ENCODE measurements around the gene TRIM5.
A peak's percentile ranks its signal among the peaks of the same experiment; 100 is the strongest.
"Not testable (repeated sequence)": the region's sequence is repeated elsewhere in the genome, so short reads cannot be mapped to it uniquely, and the experiment has no call there.

The TRIM5 gene

GRCh38 chr11:5684646-5685362, at the start of gene TRIM5:
Gene TRIM5, minus strand, starts transcription at chr11:5685074. Its CDS starts 4,897 bp downstream, at chr11:5680177.
- peak; percentile 85 for FAIRE-seq

GRCh38 chr11:5727691-5728090, 42.8 kb upstream of the TRIM5 start:
- DNase-seq (ENCODE audit: extremely low spot score, insufficient read length, low read depth), result no peak
- FAIRE-seq, result no peak

More at GRCh38 chr11:5684646-5685362, at the start of gene TRIM5:
- peak; percentile 70 for DNase-seq (ENCODE audit: extremely low spot score, insufficient read length, low read depth)

GRCh38 chr11:5726351-5726750, 41.5 kb upstream of the TRIM5 start:
- FAIRE-seq (no peak), DNase-seq (ENCODE audit: extremely low spot score, insufficient read length, low read depth) (no peak)

- FAIRE-seq, result no peak
- DNase-seq (ENCODE audit: extremely low spot score, insufficient read length, low read depth), result no peak
Measured at GRCh38 chr11:5722622-5723021, 37.7 kb upstream of the TRIM5 start.

- FAIRE-seq (no peak), DNase-seq (ENCODE audit: extremely low spot score, insufficient read length, low read depth) (no peak)
Measured at GRCh38 chr11:5719703-5720495, 35.0 kb upstream of the TRIM5 start.

GRCh38 chr11:5716518-5716917, 31.6 kb upstream of the TRIM5 start:
- FAIRE-seq; DNase-seq (ENCODE audit: extremely low spot score, insufficient read length, low read depth): not testable (repeated sequence)

- DNase-seq (ENCODE audit: extremely low spot score, insufficient read length, low read depth), result no peak
- FAIRE-seq, result no peak
Measured at GRCh38 chr11:5713695-5714094, 28.8 kb upstream of the TRIM5 start.

GRCh38 chr11:5712507-5712906, 27.6 kb upstream of the TRIM5 start:
- FAIRE-seq (no peak), DNase-seq (ENCODE audit: extremely low spot score, insufficient read length, low read depth) (no peak)

GRCh38 chr11:5705688-5706087, 20.8 kb upstream of the TRIM5 start:
- FAIRE-seq (no peak), DNase-seq (ENCODE audit: extremely low spot score, insufficient read length, low read depth) (no peak)

GRCh38 chr11:5703741-5704536, 19.1 kb upstream of the TRIM5 start:
- peak; percentile 80 for FAIRE-seq
- DNase-seq (ENCODE audit: extremely low spot score, insufficient read length, low read depth), result no peak

- FAIRE-seq, result no peak
- DNase-seq (ENCODE audit: extremely low spot score, insufficient read length, low read depth), result no peak
Measured at GRCh38 chr11:5701055-5701577, 16.2 kb upstream of the TRIM5 start.

GRCh38 chr11:5700421-5701054, 15.7 kb upstream of the TRIM5 start:
- DNase-seq (ENCODE audit: extremely low spot score, insufficient read length, low read depth) (no peak), FAIRE-seq (peak; percentile 21)

- FAIRE-seq (no peak), DNase-seq (ENCODE audit: extremely low spot score, insufficient read length, low read depth) (no peak)
Measured at GRCh38 chr11:5698281-5698680, 13.4 kb upstream of the TRIM5 start.

- no peak for FAIRE-seq
Measured at GRCh38 chr11:5696210-5696609, 11.3 kb upstream of the TRIM5 start.

GRCh38 chr11:5695580-5695979, 10.7 kb upstream of the TRIM5 start:
- FAIRE-seq, result no peak
- DNase-seq (ENCODE audit: extremely low spot score, insufficient read length, low read depth), result no peak

More at GRCh38 chr11:5696210-5696609, 11.3 kb upstream of the TRIM5 start:
- DNase-seq (ENCODE audit: extremely low spot score, insufficient read length, low read depth), result no peak

- no peak for DNase-seq (ENCODE audit: extremely low spot score, insufficient read length, low read depth)
- FAIRE-seq, result no peak
Measured at GRCh38 chr11:5694642-5695041, 9.8 kb upstream of the TRIM5 start.

GRCh38 chr11:5691964-5692361, 7.1 kb upstream of the TRIM5 start:
- DNase-seq (ENCODE audit: extremely low spot score, insufficient read length, low read depth) (no peak), FAIRE-seq (no peak)

GRCh38 chr11:5691238-5691963, 6.5 kb upstream of the TRIM5 start:
- FAIRE-seq, result peak; percentile 26
- DNase-seq (ENCODE audit: extremely low spot score, insufficient read length, low read depth), result not testable (repeated sequence)

GRCh38 chr11:5690736-5691135, 5.9 kb upstream of the TRIM5 start:
- DNase-seq (ENCODE audit: extremely low spot score, insufficient read length, low read depth) (no peak), FAIRE-seq (peak; percentile 15)
